CD14-positive monocyte (primary cell): ENCODE data around the gene RALGDS. TPM values are rescaled to one million over a fixed set of nuclear protein-coding genes. Genes with fewer than 3 reads are reported as not detected.

Experiments
- DNase-seq, 3 donors: peaks; one replicate each; pipeline ENCODE4 v3.0.0-alpha.2; 2011 to 2022
- H2AFZ ChIP-seq: 2 replicates; pipeline ENCODE4 v1.6.0; 2012; ENCODE audit warnings: mild to moderate bottlenecking, low read depth, low read length, inconsistent platforms; ENCODE audit not compliant: insufficient read depth, poor library complexity, severe bottlenecking
- H3K27ac ChIP-seq, 2 donors: 1 replicate in 1 of 2; 2 replicates in 1 of 2; pipeline ENCODE4 v1.5.1; 2012 to 2013; ENCODE audit warnings: low read length in 2 of 2, control low read depth in 1 of 2, inconsistent platforms in 1 of 2, low read depth in 1 of 2, mild to moderate bottlenecking in 1 of 2
- H3K27me3 ChIP-seq, 2 donors: one replicate each; pipeline versions ENCODE4 v1.6.0 to v1.6.1; 2011 to 2013; ENCODE audit warnings: low read length in 2 of 2; ENCODE audit not compliant: control insufficient read depth in 2 of 2, insufficient read depth in 2 of 2
- H3K36me3 ChIP-seq, 2 donors: replicated peaks in 1 of 2; 1 replicate in 1 of 2; 2 replicates in 1 of 2; pipeline versions ENCODE4 v1.5.1 to v1.6.1; 2012 to 2013; ENCODE audit warnings: low read length in 2 of 2, control low read depth in 1 of 2, inconsistent platforms in 1 of 2, mild to moderate bottlenecking in 1 of 2; ENCODE audit not compliant: insufficient read depth in 2 of 2, control insufficient read depth in 1 of 2
- H3K4me1 ChIP-seq, 2 donors: 1 replicate in 1 of 2; 2 replicates in 1 of 2; pipeline versions ENCODE4 v1.5.1 to v1.6.1; 2012 to 2013; ENCODE audit warnings: low read length in 2 of 2, control low read depth in 1 of 2, inconsistent platforms in 1 of 2, mild to moderate bottlenecking in 1 of 2, moderate library complexity in 1 of 2; ENCODE audit not compliant: insufficient read depth in 2 of 2, control insufficient read depth in 1 of 2
- H3K4me2 ChIP-seq: replicated peaks from 2 replicates; pipeline ENCODE3; 2012; ENCODE audit warnings: low read length, moderate library complexity, mild to moderate bottlenecking; ENCODE audit not compliant: poor library complexity, severe bottlenecking; ENCODE audit errors: extremely low read depth
- H3K4me3 ChIP-seq, 3 experiments: fragments of 200-600 bp in 1 of 3; sonication (generic) in 1 of 3; replicated peaks in 1 of 3; 1 replicate in 2 of 3; 2 replicates in 1 of 3; pipeline ENCODE4 v1.5.1; 2011 to 2013; ENCODE audit warnings: low read length in 3 of 3, mild to moderate bottlenecking in 3 of 3, control low read depth in 2 of 3, low read depth in 2 of 3, inconsistent platforms in 1 of 3, moderate library complexity in 1 of 3
- H3K79me2 ChIP-seq: 2 replicates; pipeline ENCODE4 v1.6.0; 2012; ENCODE audit warnings: mild to moderate bottlenecking, control low read depth, inconsistent platforms, low read length, moderate library complexity; ENCODE audit not compliant: insufficient read depth
- H3K9ac ChIP-seq: 2 replicates; pipeline ENCODE4 v1.6.0; 2017; ENCODE audit warnings: low read length, mild to moderate bottlenecking; ENCODE audit not compliant: insufficient read depth, poor library complexity, severe bottlenecking
- H3K9me3 ChIP-seq, 2 donors: replicated peaks in 1 of 2; 1 replicate in 1 of 2; 2 replicates in 1 of 2; pipeline versions ENCODE4 v1.5.1 to v1.6.1; 2012 to 2013; ENCODE audit warnings: low read length in 2 of 2, control low read depth in 1 of 2; ENCODE audit not compliant: control insufficient read depth in 1 of 2, insufficient read depth in 1 of 2
- H4K20me1 ChIP-seq: 2 replicates; pipeline ENCODE4 v1.6.0; 2012; ENCODE audit warnings: mild to moderate bottlenecking, low read length, control low read depth, moderate library complexity; ENCODE audit not compliant: insufficient read depth
- H3K27ac Mint-ChIP-seq, 7 donors: one replicate each; pipeline ENCODE4 v1.8.0; 2020; ENCODE audit warnings: mild to moderate bottlenecking in 7 of 7, mixed read lengths in 7 of 7, moderate library complexity in 6 of 7, inconsistent platforms in 2 of 7
- H3K27me3 Mint-ChIP-seq, 3 donors: one replicate each; pipeline ENCODE4 v1.8.0; 2021 to 2022; ENCODE audit warnings: low read depth in 3 of 3, mild to moderate bottlenecking in 3 of 3, mixed read lengths in 3 of 3, moderate library complexity in 3 of 3, inconsistent platforms in 1 of 3
- H3K36me3 Mint-ChIP-seq, 2 donors: one replicate each; pipeline ENCODE4 v1.8.0; 2020; ENCODE audit warnings: mixed read lengths in 2 of 2, inconsistent platforms in 1 of 2, mild to moderate bottlenecking in 1 of 2
- H3K4me1 Mint-ChIP-seq: one replicate; pipeline ENCODE4 v1.8.0; 2020; ENCODE audit warnings: mild to moderate bottlenecking, mixed read lengths
- H3K4me3 Mint-ChIP-seq, 2 donors: one replicate each; pipeline ENCODE4 v1.8.0; 2020; ENCODE audit warnings: mild to moderate bottlenecking in 2 of 2, mixed read lengths in 2 of 2, moderate library complexity in 1 of 2
- H3K9me3 Mint-ChIP-seq, 7 donors: one replicate each; pipeline ENCODE4 v1.8.0; 2020 to 2022; ENCODE audit warnings: mixed read lengths in 7 of 7, mild to moderate bottlenecking in 6 of 7, moderate library complexity in 6 of 7, inconsistent platforms in 2 of 7
- WGBS: methylation state at CpG from one replicate; pipeline ENCODE4 v1.1.5; 2013; ENCODE audit warnings: missing lambda C conversion rate; ENCODE audit not compliant: insufficient coverage; 5-methylcytosine and 5-hydroxymethylcytosine counted together
- intact Hi-C, 2 donors: fragments of 100-400 bp; cut with micrococcal nuclease; formaldehyde crosslinking; loops; one replicate each; pipeline versions ENCODE4 v1.15.0 to v1.15.1; 2023
- polyA plus RNA-seq, 3 donors: library from polyadenylated mRNA; depleted of rRNA in 1 of 3; unstranded in 2 of 3; stranded (reverse) in 1 of 3; fragments of 300-500 nt in 2 of 3; fragments of >200 nt in 1 of 3; fragmentation: Illumina TruSeq in 2 of 3; gene quantifications; 1 replicate in 2 of 3; 2 replicates in 1 of 3; pipeline ENCODE4 v1.2.3, GENCODE V29; 2012 to 2021
- TF ChIP-seq, protein P1 (sequence below): fragments of 200-600 bp; IDR thresholded peaks from one replicate; pipeline ENCODE4 v1.8.0; 2022; ENCODE audit warnings: antibody characterized with exemption, mild to moderate bottlenecking

Gene RALGDS
- polyA plus RNA-seq, 3 donors: 3.5 to 63.8 (median 4.2) TPM

- H3K27ac Mint-ChIP-seq: no peak overlapping the region
- WGBS: 97% methylated on average over 16 of the region's 16 CpGs
These were observed 66.1 kb downstream of the RALGDS start for GRCh38 chr9:133054966-133055365.

DNA sequence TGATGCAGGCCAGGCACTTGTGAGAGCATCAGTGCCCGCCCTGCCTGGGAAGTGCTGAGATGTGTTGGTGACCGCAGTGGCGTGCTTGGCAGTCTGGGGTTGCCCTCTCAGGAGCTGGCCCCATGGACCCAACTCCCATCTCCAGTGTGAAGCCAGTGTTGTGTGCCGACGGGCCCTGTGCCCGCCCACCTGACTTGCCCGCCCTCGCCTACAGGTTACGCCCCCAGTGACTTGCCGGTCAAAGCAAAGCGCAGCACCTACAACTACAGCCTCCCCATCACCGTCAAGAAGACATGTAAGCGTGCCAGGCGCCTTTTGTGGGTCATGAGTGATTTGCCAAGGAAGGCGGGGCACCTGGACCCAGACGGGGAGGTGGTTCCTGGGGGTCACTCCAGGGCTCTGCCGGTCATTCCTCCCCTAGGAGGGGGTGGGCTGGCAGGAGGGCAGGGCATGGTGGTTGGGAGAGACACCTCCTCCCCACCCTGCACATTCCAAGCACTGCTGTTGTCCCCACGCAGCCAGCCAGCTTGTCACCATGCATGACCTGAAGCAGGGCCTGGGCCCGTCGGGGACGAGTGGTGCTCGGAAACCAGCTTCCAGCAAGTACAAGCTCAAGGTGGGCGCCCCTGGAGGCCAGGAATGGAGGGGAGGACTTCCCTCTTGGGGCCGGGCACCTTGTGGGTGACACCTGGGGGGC is 66.7 kb downstream of the RALGDS start:
- peaks cover 73 to 92% of the 10 kb centered on the region in 2 donors for H3K36me3 Mint-ChIP-seq
- Histone ChIP-seq H3K27ac (no peak overlapping the region), H3K4me1 (peaks cover under 1 to 8% of the 10 kb centered on the region in 2 donors), H3K36me3 (peaks cover 79 to 92% of the 10 kb centered on the region in 2 donors), H3K4me3 (no peak overlapping the region), H3K9ac (no peak overlapping the region), H4K20me1 (no peaks in the 10 kb centered on the region), H2AFZ (no peak overlapping the region), H3K79me2 (no peaks in the 10 kb centered on the region), H3K9me3 (no peaks in the 10 kb centered on the region), H3K4me2 (no peak overlapping the region), H3K27me3 (no peaks in the 10 kb centered on the region)
- 92% methylated on average over 13 of the region's 24 CpGs for WGBS
- H3K9me3 Mint-ChIP-seq: no peaks in the 10 kb centered on the region
- intact Hi-C loops: no loop called here
- H3K27me3 Mint-ChIP-seq: peaks cover 0 to 1% (median 0%) of the 10 kb centered on the region in 3 donors
- TF ChIP-seq, protein P1, sequence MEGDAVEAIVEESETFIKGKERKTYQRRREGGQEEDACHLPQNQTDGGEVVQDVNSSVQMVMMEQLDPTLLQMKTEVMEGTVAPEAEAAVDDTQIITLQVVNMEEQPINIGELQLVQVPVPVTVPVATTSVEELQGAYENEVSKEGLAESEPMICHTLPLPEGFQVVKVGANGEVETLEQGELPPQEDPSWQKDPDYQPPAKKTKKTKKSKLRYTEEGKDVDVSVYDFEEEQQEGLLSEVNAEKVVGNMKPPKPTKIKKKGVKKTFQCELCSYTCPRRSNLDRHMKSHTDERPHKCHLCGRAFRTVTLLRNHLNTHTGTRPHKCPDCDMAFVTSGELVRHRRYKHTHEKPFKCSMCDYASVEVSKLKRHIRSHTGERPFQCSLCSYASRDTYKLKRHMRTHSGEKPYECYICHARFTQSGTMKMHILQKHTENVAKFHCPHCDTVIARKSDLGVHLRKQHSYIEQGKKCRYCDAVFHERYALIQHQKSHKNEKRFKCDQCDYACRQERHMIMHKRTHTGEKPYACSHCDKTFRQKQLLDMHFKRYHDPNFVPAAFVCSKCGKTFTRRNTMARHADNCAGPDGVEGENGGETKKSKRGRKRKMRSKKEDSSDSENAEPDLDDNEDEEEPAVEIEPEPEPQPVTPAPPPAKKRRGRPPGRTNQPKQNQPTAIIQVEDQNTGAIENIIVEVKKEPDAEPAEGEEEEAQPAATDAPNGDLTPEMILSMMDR: no peak
- peak overlapping the region in 2 of 7 donors; percentile 64 to 74 for H3K27ac Mint-ChIP-seq
- no peak overlapping the region for H3K4me3 Mint-ChIP-seq
- H3K4me1 Mint-ChIP-seq: peaks cover 14% of the 10 kb centered on the region
- no peak for DNase-seq

More at GRCh38 chr9:133054966-133055365, 66.1 kb downstream of the RALGDS start:
- H3K4me3 Mint-ChIP-seq: no peak overlapping the region
- Histone ChIP-seq H3K9me3 (no peaks in the 10 kb centered on the region), H3K27me3 (no peaks in the 10 kb centered on the region), H3K4me3 (no peak overlapping the region), H3K79me2 (no peaks in the 10 kb centered on the region), H4K20me1 (no peaks in the 10 kb centered on the region), H3K4me2 (no peak overlapping the region), H2AFZ (no peak overlapping the region), H3K27ac (no peak overlapping the region), H3K9ac (no peak overlapping the region), H3K4me1 (peaks cover 4 to 14% of the 10 kb centered on the region in 2 donors), H3K36me3 (peaks cover 77 to 86% of the 10 kb centered on the region in 2 donors)
- H3K4me1 Mint-ChIP-seq: peaks cover 20% of the 10 kb centered on the region
- peaks cover 67 to 86% of the 10 kb centered on the region in 2 donors for H3K36me3 Mint-ChIP-seq
- intact Hi-C loops: no loop called here
- H3K9me3 Mint-ChIP-seq: no peaks in the 10 kb centered on the region
- DNase-seq: no peak
- TF ChIP-seq, protein P1: no peak
- H3K27me3 Mint-ChIP-seq: peaks cover 0 to 4% (median 1%) of the 10 kb centered on the region in 3 donors
